SK-N-SH (cell line): ENCODE data around the gene SRGAP3. TPM values are rescaled to one million over a fixed set of nuclear protein-coding genes. Genes with fewer than 3 reads are reported as not detected.

Experiments
- CTCF ChIA-PET: fragments of 300-600, 350-600 bp; formaldehyde crosslinking; extraction: SDS; loops from one replicate; lab custom pipeline; 2021; lab: Yijun Ruan, JAX
- POLR2A ChIA-PET: fragments of 350-600 bp; sonication (Branson Sonifier 250); formaldehyde crosslinking; extraction: SDS; loops from one replicate; lab custom pipeline; 2020; ENCODE audit warnings: antibody characterized with exemption, inconsistent platforms; lab: Yijun Ruan, JAX
- DNase-seq: peaks from one replicate; pipeline ENCODE4 v3.0.0; 2012
- H2AFZ ChIP-seq: fragments of 200-600 bp; sonication (generic); 2 replicates; pipeline ENCODE4 v1.8.1; 2016; ENCODE audit warnings: antibody characterized with exemption, mild to moderate bottlenecking, low read depth
- H3F3A ChIP-seq: fragments of 200-600 bp; sonication (generic); replicated peaks from 2 replicates; pipeline ENCODE3; 2016; ENCODE audit warnings: antibody characterized with exemption, mild to moderate bottlenecking; ENCODE audit not compliant: insufficient read depth
- H3K27ac ChIP-seq, 2 experiments: fragments of 200-500 bp in 1 of 2; fragments of 200-600 bp in 1 of 2; sonication (Bioruptor generic) in 1 of 2; sonication (generic), shearing (Covaris generic) in 1 of 2; 2 replicates each; pipeline versions ENCODE4 v1.5.1 to v1.6.1; 2014 to 2016; ENCODE audit warnings: low read depth in 2 of 2, inconsistent platforms in 1 of 2, low read length in 1 of 2, mild to moderate bottlenecking in 1 of 2, mixed read lengths in 1 of 2
- H3K27me3 ChIP-seq: fragments of 200-600 bp; sonication (generic), shearing (Covaris generic); 2 replicates; pipeline ENCODE4 v1.6.1; 2016; ENCODE audit warnings: mixed run types; ENCODE audit not compliant: insufficient read depth
- H3K36me3 ChIP-seq, 2 experiments: fragments of 200-500 bp in 1 of 2; fragments of 200-600 bp in 1 of 2; sonication (Bioruptor generic) in 1 of 2; sonication (generic) in 1 of 2; replicated peaks in 1 of 2; 2 replicates each; pipeline versions ENCODE3 to v1.5.1; 2014 to 2016; ENCODE audit warnings: low read length in 1 of 2, mild to moderate bottlenecking in 1 of 2; ENCODE audit not compliant: insufficient read depth in 2 of 2, control insufficient read depth in 1 of 2
- H3K4me1 ChIP-seq, 2 experiments: fragments of 200-500 bp in 1 of 2; fragments of 200-600 bp in 1 of 2; sonication (Bioruptor generic) in 1 of 2; sonication (generic), shearing (Covaris generic) in 1 of 2; 2 replicates each; pipeline versions ENCODE4 v1.5.1 to v1.6.1; 2014 to 2016; ENCODE audit warnings: low read depth in 1 of 2, low read length in 1 of 2, mixed run types in 1 of 2; ENCODE audit not compliant: insufficient read depth in 2 of 2, control insufficient read depth in 1 of 2
- H3K4me2 ChIP-seq: fragments of 200-600 bp; sonication (generic), shearing (Covaris generic); 2 replicates; pipeline ENCODE4 v1.6.1; 2017; ENCODE audit warnings: mixed run types
- H3K4me3 ChIP-seq, 2 experiments: fragments of 200-500 bp in 1 of 2; fragments of 200-600 bp in 1 of 2; sonication (Bioruptor generic) in 1 of 2; sonication (generic), shearing (Covaris generic) in 1 of 2; 2 replicates each; pipeline versions ENCODE4 v1.5.1 to v1.8.1; 2014 to 2016; ENCODE audit warnings: low read depth in 2 of 2, inconsistent platforms in 1 of 2, low read length in 1 of 2, mild to moderate bottlenecking in 1 of 2, mixed read lengths in 1 of 2, moderate library complexity in 1 of 2
- H3K79me2 ChIP-seq: fragments of 200-600 bp; sonication (generic); 2 replicates; pipeline ENCODE4 v1.8.1; 2017; ENCODE audit warnings: mild to moderate bottlenecking; ENCODE audit not compliant: insufficient read depth
- H3K9ac ChIP-seq: fragments of 200-600 bp; sonication (generic); 2 replicates; pipeline ENCODE4 v1.6.1; 2017; ENCODE audit warnings: mixed run types
- H3K9me2 ChIP-seq: fragments of 200-600 bp; sonication (generic); 2 replicates; pipeline ENCODE4 v1.6.1; 2017; ENCODE audit warnings: mixed run types
- H3K9me3 ChIP-seq: fragments of 200-600 bp; sonication (generic); 2 replicates; pipeline ENCODE4 v1.6.1; 2017; ENCODE audit warnings: mixed run types, mild to moderate bottlenecking, moderate library complexity
- H4K20me1 ChIP-seq: fragments of 200-600 bp; sonication (generic); 2 replicates; pipeline ENCODE4 v1.6.1; 2017; ENCODE audit warnings: mild to moderate bottlenecking, mixed run types; ENCODE audit not compliant: insufficient read depth
- CHD2 ChIP-seq: fragments of 150-350 bp; IDR thresholded peaks from 2 replicates; pipeline ENCODE4 v1.6.1; 2018; ENCODE audit warnings: low read length; ENCODE audit not compliant: partially characterized antibody
- ELF1 ChIP-seq: IDR thresholded peaks from 2 replicates; pipeline ENCODE4 v1.4.0; 2012
- EP300 ChIP-seq, 2 experiments: IDR thresholded peaks; 2 replicates each; pipeline versions ENCODE4 v1.4.0 to v1.6.1; 2012; ENCODE audit warnings: borderline replicate concordance in 1 of 2, low read depth in 1 of 2, low read length in 1 of 2
- EZH2phosphoT487 ChIP-seq: fragments of 200-600 bp; sonication (generic); IDR thresholded peaks from 2 replicates; pipeline ENCODE4 v1.6.1; 2017; ENCODE audit warnings: low read depth, mixed run types, mild to moderate bottlenecking, antibody characterized with exemption, moderate library complexity, borderline replicate concordance
- FOXJ3 ChIP-seq: sonication (generic); formaldehyde crosslinking; IDR thresholded peaks from 2 replicates; pipeline ENCODE4 v1.5.1; 2020; ENCODE audit warnings: mild to moderate bottlenecking, missing genetic modification reagents
- GABPA ChIP-seq: IDR thresholded peaks from 2 replicates; pipeline ENCODE4 v1.4.0; 2012; ENCODE audit warnings: low read depth, mild to moderate bottlenecking
- GATA2 ChIP-seq: sonication (generic); formaldehyde crosslinking; IDR thresholded peaks from 2 replicates; pipeline ENCODE4 v1.5.0; 2020; ENCODE audit warnings: mild to moderate bottlenecking, missing genetic modification reagents
- JUND ChIP-seq: IDR thresholded peaks from 2 replicates; pipeline ENCODE4 v1.4.0; 2012
- MEF2A ChIP-seq: IDR thresholded peaks from 2 replicates; pipeline ENCODE4 v1.4.0; 2012; ENCODE audit warnings: low read depth, borderline replicate concordance
- NFIC ChIP-seq: IDR thresholded peaks from 2 replicates; pipeline ENCODE4 v1.4.0; 2012; ENCODE audit warnings: borderline replicate concordance
- NRF1 ChIP-seq: IDR thresholded peaks from 2 replicates; pipeline ENCODE4 v1.6.1; 2012; ENCODE audit warnings: low read depth, mild to moderate bottlenecking, low read length
- RCOR1 ChIP-seq: fragments of 150-350 bp; IDR thresholded peaks from 2 replicates; pipeline ENCODE4 v1.6.1; 2017; ENCODE audit warnings: antibody characterized with exemption, low read length
- SIN3A ChIP-seq: IDR thresholded peaks from 2 replicates; pipeline ENCODE4 v1.6.1; 2012; ENCODE audit warnings: low read depth, mild to moderate bottlenecking, low read length, moderate library complexity, borderline replicate concordance
- TEAD4 ChIP-seq: IDR thresholded peaks from 2 replicates; pipeline ENCODE4 v1.4.0; 2012; ENCODE audit warnings: mild to moderate bottlenecking, borderline replicate concordance; ENCODE audit not compliant: insufficient read depth
- YY1 ChIP-seq: IDR thresholded peaks from 2 replicates; pipeline ENCODE4 v1.4.0; 2012; ENCODE audit warnings: low read depth, mild to moderate bottlenecking
- ZBTB33 ChIP-seq: IDR thresholded peaks from 2 replicates; pipeline ENCODE4 v1.4.0; 2012; ENCODE audit warnings: low read depth, borderline replicate concordance
- WGBS: methylation state at CpG from one replicate; pipeline ENCODE4 v1.1.6; 2017; ENCODE audit warnings: low lambda C conversion rate; 5-methylcytosine and 5-hydroxymethylcytosine counted together
- polyA plus RNA-seq, 3 experiments: library from polyadenylated mRNA; depleted of rRNA; stranded (reverse); fragments of >200 nt; gene quantifications; 2 replicates each; pipeline ENCODE4 v1.2.3, GENCODE V29; 2012
- TF ChIP-seq, protein P1 (sequence below): IDR thresholded peaks from 2 replicates; pipeline ENCODE4 v1.6.1; 2012; ENCODE audit warnings: mild to moderate bottlenecking, low read depth, low read length, moderate library complexity
- TF ChIP-seq, protein P2 (sequence below): fragments of 150-350 bp; IDR thresholded peaks from 2 replicates; pipeline ENCODE4 v1.6.1; 2017; ENCODE audit warnings: antibody characterized with exemption, low read length, low read depth, borderline replicate concordance

Gene SRGAP3
- polyA plus RNA-seq, 1 of the 3 experiments (the other 2 are of a cell fraction): 2.8 TPM

- H3K27me3 ChIP-seq: no peaks in the 10 kb centered on the region; the same call in 1 of the 2 replicates
- no peaks in the 10 kb centered on the region for H3F3A ChIP-seq
- no peaks in the 10 kb centered on the region for H3K36me3 ChIP-seq
- CTCF ChIA-PET: interaction anchor here (1.6 kb wide), 1 partner anchor 23 kb away, joined by 4 read pairs; no protein-coding TSS in a partner anchor
- H3K4me1 ChIP-seq: peaks cover 0 to 9% of the 10 kb centered on the region in 2 experiments; a peak in 1 of 4 replicates
- H4K20me1 ChIP-seq: no peaks in the 10 kb centered on the region
- POLR2A ChIA-PET: no interaction called here
- no peak overlapping the region for H2AFZ ChIP-seq
- WGBS: 48% methylated on average over 3 of the region's 3 CpGs
- DNase-seq: no peak
- no peak overlapping the region for H3K27ac ChIP-seq
- H3K9me2 ChIP-seq: no peaks in the 10 kb centered on the region
- H3K4me3 ChIP-seq: no peak overlapping the region
- no peak overlapping the region for H3K9ac ChIP-seq
- no peaks in the 10 kb centered on the region for H3K79me2 ChIP-seq
- TF ChIP-seq SIN3A (no peak), JUND (no peak), EZH2phosphoT487 (no peak), YY1 (no peak), ZBTB33 (no peak), RCOR1 (no peak), ELF1 (no peak), CHD2 (no peak), NRF1 (no peak), FOXJ3 (CRISPR knock-in tag) (no peak), GABPA (no peak), NFIC (no peak), MEF2A (no peak), EP300 (IDR thresholded peaks at IDR 0.05; ENCODE audit: borderline replicate concordance in 1 of 2, low read depth in 1 of 2, low read length in 1 of 2) (no peak), TEAD4 (no peak), GATA2 (CRISPR knock-in tag) (no peak)
- TF ChIP-seq, protein P1, sequence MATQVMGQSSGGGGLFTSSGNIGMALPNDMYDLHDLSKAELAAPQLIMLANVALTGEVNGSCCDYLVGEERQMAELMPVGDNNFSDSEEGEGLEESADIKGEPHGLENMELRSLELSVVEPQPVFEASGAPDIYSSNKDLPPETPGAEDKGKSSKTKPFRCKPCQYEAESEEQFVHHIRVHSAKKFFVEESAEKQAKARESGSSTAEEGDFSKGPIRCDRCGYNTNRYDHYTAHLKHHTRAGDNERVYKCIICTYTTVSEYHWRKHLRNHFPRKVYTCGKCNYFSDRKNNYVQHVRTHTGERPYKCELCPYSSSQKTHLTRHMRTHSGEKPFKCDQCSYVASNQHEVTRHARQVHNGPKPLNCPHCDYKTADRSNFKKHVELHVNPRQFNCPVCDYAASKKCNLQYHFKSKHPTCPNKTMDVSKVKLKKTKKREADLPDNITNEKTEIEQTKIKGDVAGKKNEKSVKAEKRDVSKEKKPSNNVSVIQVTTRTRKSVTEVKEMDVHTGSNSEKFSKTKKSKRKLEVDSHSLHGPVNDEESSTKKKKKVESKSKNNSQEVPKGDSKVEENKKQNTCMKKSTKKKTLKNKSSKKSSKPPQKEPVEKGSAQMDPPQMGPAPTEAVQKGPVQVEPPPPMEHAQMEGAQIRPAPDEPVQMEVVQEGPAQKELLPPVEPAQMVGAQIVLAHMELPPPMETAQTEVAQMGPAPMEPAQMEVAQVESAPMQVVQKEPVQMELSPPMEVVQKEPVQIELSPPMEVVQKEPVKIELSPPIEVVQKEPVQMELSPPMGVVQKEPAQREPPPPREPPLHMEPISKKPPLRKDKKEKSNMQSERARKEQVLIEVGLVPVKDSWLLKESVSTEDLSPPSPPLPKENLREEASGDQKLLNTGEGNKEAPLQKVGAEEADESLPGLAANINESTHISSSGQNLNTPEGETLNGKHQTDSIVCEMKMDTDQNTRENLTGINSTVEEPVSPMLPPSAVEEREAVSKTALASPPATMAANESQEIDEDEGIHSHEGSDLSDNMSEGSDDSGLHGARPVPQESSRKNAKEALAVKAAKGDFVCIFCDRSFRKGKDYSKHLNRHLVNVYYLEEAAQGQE: no peak
- TF ChIP-seq, protein P2, sequence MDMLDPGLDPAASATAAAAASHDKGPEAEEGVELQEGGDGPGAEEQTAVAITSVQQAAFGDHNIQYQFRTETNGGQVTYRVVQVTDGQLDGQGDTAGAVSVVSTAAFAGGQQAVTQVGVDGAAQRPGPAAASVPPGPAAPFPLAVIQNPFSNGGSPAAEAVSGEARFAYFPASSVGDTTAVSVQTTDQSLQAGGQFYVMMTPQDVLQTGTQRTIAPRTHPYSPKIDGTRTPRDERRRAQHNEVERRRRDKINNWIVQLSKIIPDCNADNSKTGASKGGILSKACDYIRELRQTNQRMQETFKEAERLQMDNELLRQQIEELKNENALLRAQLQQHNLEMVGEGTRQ: no peak
- no peak overlapping the region for H3K4me2 ChIP-seq
- no peaks in the 10 kb centered on the region for H3K9me3 ChIP-seq
Measured at GRCh38 chr3:9195390-9195789, 54.1 kb downstream of the SRGAP3 start.
